Activated naive CD4-positive, alpha-beta T cell treated with Interleukin-2 at 50 U/mL for 16 hours (primary cell): Measurements from ENCODE around the gene CA12.
A peak's percentile ranks its signal among the peaks of the same experiment; 100 is the strongest.
"Not testable (repeated sequence)": the region's sequence is repeated elsewhere in the genome, so short reads cannot be mapped to it uniquely, and the experiment has no call there.

ENCODE experiments used
- DNase-seq: peaks from one replicate; pipeline ENCODE4 v3.0.0-alpha.2; 2020

The CA12 gene

DNA sequence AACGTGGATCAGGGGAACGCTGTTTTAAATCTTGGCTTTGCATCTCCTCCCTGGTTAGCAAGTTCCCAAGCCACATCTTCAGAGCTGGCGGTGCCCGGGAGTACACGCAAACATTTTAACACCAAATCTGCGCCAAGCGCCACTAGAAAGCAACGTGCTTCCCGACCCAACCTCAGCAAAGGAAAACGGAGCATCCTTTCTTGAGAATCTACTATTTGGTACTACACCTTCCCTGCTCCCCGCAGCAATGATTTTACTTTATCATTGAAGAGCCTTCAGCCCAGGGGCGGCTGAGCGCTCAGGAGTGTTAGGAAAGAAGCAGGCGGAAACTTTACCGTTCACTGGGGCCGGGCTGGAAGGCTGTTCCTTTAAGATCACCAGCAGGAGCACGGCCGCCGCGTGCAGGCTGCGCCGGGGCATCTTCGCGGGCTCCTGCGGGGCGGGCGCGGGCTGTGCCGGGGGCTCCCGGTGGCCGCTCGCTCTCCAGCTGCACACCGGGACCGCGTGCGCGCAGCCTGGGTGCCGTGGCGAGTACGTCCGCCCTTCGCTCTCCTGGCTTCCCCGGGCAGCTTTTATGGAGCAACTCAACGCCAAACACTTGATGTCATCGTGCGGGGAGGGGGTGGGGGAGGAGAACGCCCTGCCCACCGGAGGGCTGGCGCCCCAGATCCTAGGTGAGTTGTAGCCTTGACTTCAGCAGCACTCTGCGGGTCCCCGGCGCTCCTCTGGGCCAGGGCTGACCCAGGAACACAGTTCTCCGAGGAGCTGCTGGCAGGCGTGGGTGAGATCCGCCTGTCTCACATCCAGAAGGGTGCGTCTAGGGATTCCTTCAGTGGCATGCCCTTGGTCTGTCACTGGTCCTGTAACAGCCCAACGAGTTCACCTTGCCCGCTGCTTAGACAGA is at the start of gene CA12:
CA12 (minus strand) TSS at position 546 of the 904 bp plus-strand sequence; CDS start at position 420, 126 bp downstream.
- peak; percentile 2 for DNase-seq

DNA sequence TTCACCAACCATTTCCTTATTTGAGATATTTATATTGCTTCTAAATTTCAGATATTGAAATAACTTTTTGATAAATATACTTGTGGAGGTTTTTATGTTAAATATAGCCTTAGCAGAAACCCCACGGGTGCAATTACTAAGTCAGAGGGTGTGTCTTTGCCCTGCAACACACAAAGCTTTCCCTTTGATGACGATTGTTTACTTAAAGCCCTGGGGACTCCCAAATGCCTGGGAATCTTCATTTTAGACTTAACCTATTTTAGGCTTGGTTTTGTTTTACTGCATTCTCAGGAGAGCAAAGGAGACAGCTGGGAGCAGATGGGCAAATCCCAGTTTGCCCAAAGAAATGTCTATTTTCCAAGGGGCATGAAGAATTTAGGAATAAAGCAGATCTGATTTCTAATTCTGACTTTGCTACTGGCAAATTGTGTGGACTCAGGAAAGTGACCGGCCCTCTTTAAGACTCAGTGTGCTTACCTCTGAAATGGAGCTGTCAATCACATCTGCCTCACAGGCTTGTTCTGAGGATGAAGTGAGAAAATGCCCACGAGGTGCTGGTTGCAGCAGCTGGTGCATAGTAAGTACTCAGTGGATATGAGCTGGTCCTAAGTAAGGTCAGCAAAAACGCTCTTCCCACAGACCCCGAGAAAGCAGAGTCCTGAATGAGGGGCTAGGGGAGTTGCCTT is 49.3 kb upstream of the CA12 start:
- DNase-seq, result no peak

DNA sequence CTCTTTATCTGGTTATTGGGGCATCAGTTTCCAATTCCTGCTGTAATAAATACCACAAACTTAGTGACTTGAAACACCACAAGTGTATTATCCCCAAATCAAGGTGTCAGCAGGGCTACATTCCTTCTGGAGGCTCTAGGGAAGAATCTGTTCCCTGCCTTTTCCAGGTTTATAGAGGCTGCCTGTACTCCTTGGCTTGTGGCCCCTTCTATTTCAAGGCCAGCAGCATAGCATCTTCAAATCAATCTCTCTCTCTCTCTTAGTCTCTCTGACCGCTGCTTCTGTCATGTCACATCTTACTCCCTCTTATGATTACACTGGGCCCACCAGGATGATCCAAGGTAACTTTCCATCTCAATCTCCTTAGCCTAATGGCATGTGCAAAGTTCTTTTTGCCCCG is 44.9 kb upstream of the CA12 start:
- no peak for DNase-seq

DNA sequence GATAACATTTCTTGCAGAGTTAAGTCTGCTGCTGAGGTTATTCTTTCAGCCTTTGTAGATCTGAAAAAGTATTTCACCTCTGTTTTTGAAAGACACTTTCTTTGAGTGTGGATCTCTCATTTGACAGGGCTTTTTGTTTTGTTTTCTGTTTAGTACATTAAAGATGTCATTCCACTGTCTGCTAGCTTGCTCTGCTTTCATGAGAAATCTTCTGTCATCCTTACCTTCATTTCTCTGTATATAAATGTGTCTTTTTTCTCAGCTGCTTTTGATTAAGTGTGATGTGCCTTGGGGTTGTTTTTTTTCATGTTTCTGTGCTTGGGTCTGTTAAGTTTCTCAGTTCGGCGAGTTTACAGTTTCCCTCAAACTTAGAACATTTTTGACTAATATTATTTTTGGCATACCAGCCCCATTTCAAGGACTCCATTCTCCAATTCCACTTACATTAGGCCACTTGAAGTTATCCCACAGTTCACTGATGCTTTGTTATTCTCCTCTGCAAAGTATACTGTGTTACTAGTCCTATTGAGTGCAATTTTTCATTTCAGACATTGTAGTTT is 43.9 kb upstream of the CA12 start:
- no peak for DNase-seq

DNA sequence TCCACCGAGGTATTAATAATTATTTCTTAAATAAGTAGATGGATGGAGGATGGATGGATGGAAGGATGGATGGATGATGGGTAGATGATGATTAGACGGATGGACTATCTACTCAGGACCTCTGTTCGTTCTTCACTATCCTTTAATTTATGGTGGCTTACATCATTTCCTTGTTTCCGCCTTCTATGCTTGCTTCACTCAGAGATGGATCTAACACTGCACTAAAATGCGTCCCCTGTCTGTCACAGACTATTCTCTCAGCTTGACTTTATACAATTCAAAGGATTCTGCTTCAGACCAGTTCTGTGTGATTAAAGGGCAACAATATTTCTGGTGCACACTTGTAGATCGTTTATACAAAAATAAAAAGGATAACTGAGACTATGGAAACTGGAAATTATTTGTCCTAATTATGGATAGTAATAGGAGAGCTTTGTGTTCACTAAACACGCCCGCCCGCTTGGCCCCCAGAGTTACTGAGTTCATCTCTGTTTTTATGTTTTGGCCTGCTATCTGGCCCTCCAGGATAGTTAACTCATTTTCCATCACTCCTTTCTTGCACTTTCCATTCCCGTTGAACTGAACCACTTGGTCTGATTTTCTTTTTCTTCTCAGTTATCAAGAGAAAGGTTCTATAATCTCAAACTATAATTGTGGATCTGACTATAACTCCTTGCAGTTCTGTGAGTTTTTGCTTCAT is 41.4 kb upstream of the CA12 start:
- no peak for DNase-seq

GRCh38 chr15:63421433-63421832 is 39.8 kb upstream of the CA12 start:
- DNase-seq, result no peak

GRCh38 chr15:63420333-63420747 is 38.7 kb upstream of the CA12 start:
- no peak for DNase-seq

DNA sequence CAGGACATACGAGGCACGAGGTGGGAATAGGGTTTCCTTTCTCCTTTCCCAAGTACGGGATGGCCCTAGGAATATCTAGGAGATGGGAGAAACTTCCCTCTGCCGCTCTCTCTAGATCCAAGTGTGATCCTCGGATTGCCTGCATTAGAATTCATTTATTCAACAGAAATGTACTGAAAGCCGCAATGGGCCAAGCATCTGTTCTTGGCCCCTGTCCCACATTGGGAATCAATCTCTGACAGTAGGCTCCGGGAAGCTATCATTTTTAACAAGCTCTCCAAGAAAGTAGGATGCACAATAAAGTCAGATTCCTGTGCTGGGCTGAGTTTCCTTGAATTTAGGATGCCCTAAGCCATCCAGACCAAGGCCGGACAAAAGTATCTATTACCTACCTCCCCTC is 37.2 kb upstream of the CA12 start:
- DNase-seq, result no peak

DNA sequence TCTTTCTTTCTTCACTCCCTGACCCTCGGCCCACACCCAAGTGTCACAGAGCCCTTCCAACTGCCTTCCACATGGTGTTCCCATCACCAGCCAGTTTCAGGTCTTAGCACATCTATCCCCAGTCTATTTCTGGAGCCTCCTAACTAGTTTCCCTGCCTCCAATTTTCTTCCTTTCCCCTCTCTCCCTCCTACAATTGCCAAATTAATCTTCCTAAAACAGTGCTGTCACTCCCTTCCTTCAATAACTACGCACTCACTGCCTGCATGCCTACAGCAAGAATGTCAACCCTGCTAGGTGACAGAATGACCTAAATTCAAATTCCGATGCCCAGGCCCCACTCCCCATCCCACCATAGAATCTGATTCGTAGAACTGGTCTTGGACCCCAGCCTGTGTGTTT is 36.1 kb upstream of the CA12 start:
- no peak for DNase-seq

DNA sequence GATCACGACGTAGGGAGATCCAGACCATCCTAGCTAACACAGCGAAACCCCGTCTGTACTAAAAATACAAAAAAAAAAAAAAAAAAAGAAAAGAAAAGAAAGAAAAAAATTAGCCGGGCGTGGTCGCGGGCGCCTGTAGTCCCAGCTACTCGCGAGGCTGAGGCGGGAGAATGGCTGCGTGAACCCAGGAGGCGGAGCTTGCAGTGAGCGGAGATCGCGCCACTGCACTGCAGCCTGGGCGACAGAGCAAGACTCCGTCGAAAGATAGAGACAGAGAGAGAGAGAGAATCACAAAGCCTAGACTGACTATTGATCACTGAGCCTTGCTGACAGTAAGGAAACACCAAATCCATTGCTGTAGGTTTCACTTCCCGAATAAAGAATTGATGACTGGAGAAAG is 35.6 kb upstream of the CA12 start:
- DNase-seq, result not testable (repeated sequence)

DNA sequence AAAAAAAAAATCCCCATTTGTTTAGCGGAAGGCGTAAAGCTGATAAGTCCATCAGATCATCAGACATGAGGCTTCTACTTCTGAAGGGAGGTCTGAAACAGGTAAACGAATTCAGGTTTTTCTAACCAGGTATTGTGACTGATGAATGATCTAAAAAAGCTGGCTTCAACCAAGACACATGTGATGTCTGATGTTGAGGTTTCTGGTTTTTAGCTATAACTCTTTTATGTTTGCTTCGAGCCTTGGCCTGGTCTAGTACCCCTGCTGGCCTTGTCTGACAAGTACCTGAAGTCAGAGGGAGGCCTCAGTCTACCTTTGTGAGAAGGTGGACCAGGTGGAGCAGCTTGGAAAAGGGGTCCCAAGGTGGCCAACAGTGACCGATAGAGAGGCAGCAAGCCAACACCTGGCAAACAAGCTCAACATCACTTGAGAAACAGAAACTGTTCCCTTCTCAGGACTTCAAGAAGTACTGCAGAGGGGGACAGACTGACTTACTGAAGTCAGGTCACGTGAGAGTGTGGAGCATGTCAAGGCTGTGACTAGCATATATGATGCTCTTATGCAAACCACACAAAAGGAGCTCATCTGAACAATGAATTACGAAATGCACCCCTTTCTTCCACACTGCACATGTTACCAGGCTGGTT is 33.0 kb upstream of the CA12 start:
- DNase-seq, result no peak

GRCh38 chr15:63412551-63412950 is 30.9 kb upstream of the CA12 start:
- no peak for DNase-seq

DNA sequence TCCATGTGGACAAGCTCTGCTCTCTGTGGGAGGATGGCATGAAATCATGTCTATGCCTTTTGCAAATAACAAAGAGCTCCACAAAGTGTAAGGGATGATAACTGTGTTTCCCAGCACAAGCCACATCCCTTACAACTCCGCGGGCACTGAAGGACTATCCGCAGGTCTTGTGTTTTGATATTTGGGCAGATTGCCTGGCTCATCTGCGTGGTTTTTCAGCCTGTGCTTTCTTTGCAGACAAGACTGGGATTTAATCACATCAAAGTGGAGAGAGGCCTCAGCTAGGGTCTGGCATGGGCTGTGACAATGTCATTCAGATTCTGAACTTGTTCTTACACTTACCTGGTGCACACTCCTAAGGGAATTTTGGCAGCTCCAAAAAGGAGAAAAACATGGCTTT is 30.2 kb upstream of the CA12 start:
- no peak for DNase-seq

DNA sequence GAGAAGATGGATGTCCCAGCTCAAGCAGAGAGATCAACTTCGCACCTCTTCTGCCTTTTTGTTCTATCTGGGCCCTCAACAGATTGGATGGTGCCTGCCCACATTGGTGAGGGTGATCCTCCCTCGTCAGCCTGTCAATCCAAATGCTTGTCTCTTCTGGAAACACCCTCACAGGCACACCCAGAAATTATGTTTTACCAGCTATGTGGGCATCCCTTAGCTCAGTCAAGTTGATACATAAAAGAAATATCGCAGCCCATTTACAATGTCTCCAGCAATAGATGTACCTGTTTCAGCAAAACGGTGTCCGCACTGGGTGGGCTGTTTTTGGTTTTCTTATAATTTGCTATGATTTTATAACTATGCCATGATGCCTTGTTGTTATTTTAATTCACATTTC is 27.5 kb upstream of the CA12 start:
- DNase-seq, result no peak

GRCh38 chr15:63408524-63408923 is 26.9 kb upstream of the CA12 start:
- no peak for DNase-seq

DNA sequence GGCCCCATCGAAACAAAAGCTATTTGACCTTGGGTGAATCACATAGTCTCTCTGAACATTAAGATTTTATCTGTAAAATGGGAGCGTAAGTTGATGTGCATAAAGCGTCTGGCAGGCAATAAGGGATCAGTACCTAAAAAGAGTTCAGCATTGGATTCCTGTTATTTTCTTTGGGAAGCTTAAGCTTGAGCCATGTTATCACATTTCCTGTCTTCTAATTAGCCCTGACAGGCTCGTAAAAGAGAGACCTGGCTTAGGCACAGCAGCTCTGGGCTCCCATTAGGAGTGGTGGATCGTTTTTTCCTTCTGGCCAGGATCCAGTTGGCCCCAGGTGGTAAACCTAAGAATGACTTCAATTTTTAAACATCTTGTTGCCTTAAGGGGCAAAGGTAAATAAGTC is 26.0 kb upstream of the CA12 start:
- DNase-seq, result no peak

DNA sequence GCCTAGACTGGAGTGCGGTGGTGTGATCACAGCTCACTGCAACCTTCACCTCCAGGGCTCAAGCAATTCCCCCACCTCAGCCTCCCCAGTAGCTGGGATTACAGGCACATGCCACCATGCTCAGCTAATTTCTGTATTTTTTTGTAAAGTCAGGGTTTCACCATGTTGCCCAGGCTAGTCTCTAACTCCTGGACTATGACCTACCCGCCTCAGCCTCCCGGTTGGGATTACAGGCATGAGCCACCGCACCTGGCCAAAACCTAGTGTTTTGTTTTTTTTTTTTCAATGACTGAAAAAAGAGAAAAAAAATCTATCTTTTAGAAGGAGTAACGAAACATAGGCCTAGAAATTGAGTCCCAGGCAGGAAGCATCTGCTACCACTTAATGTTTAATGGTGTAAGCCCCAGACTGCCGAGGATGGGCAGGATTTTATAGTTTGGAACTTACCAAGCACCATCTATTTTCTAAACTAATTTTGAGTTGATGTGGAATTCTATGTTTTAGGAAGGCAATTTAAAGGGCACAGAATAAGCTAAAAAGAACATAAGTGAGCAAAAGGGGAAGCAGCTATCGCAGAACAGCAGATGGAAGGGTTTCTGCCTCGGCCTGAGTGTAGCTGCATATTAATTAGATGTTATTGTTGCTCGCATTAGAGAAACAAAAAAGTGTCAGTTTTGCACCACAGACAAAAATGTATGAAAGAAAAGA is 24.2 kb upstream of the CA12 start:
- no peak for DNase-seq

GRCh38 chr15:63405159-63405558 is 23.5 kb upstream of the CA12 start:
- DNase-seq, result no peak

DNA sequence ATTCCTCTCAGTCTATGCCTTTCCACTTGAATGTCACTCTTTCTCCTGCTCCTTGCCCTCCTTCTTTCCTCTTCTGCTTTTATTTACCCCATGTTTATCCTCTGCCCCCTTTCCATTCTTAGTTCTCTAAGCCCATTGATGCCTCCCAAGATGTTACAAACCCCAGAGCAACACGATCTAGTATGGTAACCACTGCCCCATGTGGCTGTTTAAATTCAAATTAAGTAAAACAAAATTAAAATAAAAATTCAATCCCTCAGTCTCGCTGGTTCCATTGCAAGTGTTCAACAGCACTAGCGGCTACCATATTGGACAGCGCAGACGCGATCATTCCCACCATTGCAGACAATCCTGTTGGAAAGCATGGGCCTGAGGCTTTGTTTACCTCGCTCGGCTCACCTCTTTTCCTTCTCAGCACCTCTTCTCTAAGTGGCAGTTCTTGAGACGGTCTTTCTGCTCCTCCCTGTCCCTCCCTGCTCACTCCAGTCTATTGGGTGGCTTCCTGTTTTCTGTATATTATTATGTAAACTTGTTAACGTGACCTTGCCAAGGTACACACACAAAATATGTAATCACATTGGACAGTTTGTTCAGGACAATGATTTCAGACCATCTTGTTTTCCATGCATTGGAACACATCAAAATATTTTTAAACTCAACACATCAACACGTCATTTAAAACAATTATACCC is 21.8 kb upstream of the CA12 start:
- DNase-seq, result no peak

- DNase-seq, result no peak
Observed at GRCh38 chr15:63402498-63403253, 21.0 kb upstream of the CA12 start.
